CD4-positive, alpha-beta T cell treated with Interleukin-15 for 1 hour (primary cell): ENCODE results near the gene TBP.
"Not testable (repeated sequence)": the region's sequence is repeated elsewhere in the genome, so short reads cannot be mapped to it uniquely, and the experiment has no call there.

ENCODE experiments used
- DNase-seq: peaks from one replicate; pipeline ENCODE4 v3.0.0-alpha.2; 2020

Gene TBP

GRCh38 chr6:170554013-170554795, at the start of gene TBP:
Gene TBP, plus strand, starts transcription at chr6:170554369. Its CDS starts 2,661 bp downstream, at chr6:170557030.
- DNase-seq = peak; percentile 98

GRCh38 chr6:170504479-170504878, 49.7 kb upstream of the TBP start:
- DNase-seq = no peak

GRCh38 chr6:170505306-170505705, 48.9 kb upstream of the TBP start:
- no peak for DNase-seq

GRCh38 chr6:170506446-170506845, 47.7 kb upstream of the TBP start:
- no peak for DNase-seq

- DNase-seq = not testable (repeated sequence)
Measured at GRCh38 chr6:170507728-170508127, 46.4 kb upstream of the TBP start.

GRCh38 chr6:170508275-170508674, 45.9 kb upstream of the TBP start:
- DNase-seq = not testable (repeated sequence)

- DNase-seq = not testable (repeated sequence)
Measured at GRCh38 chr6:170508892-170509722, 45.1 kb upstream of the TBP start.

- no peak for DNase-seq
Measured at GRCh38 chr6:170509723-170510018, 44.5 kb upstream of the TBP start.

- no peak for DNase-seq
Measured at GRCh38 chr6:170510631-170511030, 43.5 kb upstream of the TBP start.

- no peak for DNase-seq
Measured at GRCh38 chr6:170512249-170512648, 41.9 kb upstream of the TBP start.

- no peak for DNase-seq
Measured at GRCh38 chr6:170514908-170515307, 39.3 kb upstream of the TBP start.

GRCh38 chr6:170516783-170517616, 37.2 kb upstream of the TBP start:
- peak; percentile 38 for DNase-seq

- no peak for DNase-seq
Measured at GRCh38 chr6:170522565-170523183, 31.5 kb upstream of the TBP start.

GRCh38 chr6:170523256-170524171, 30.7 kb upstream of the TBP start:
- no peak for DNase-seq

GRCh38 chr6:170524172-170524502, 30.0 kb upstream of the TBP start:
- DNase-seq = no peak

- DNase-seq = no peak
Measured at GRCh38 chr6:170525795-170526194, 28.4 kb upstream of the TBP start.

- not testable (repeated sequence) for DNase-seq
Measured at GRCh38 chr6:170527995-170528394, 26.2 kb upstream of the TBP start.

- peak; percentile 48 for DNase-seq
Measured at GRCh38 chr6:170529839-170530469, 24.2 kb upstream of the TBP start.

- DNase-seq = no peak
Measured at GRCh38 chr6:170532867-170533488, 21.2 kb upstream of the TBP start.

GRCh38 chr6:170533792-170534191, 20.4 kb upstream of the TBP start:
- DNase-seq = no peak

GRCh38 chr6:170535004-170535403, 19.2 kb upstream of the TBP start:
- no peak for DNase-seq
